Mucosa of rectum (tissue), 2 donors: ENCODE results near the gene ZNF217.
"Not testable (repeated sequence)": the region's sequence is repeated elsewhere in the genome, so short reads cannot be mapped to it uniquely, and the experiment has no call there.

Experiments
- H3K27ac ChIP-seq, 2 donors: one replicate each; pipeline ENCODE4 v1.7.0; 2013; ENCODE audit warnings: inconsistent platforms in 2 of 2, low read depth in 2 of 2, low read length in 2 of 2
- H3K27me3 ChIP-seq, 2 donors: one replicate each; pipeline ENCODE4 v1.7.0; 2013; ENCODE audit warnings: low read length in 2 of 2; ENCODE audit not compliant: control insufficient read depth in 2 of 2, insufficient read depth in 2 of 2
- H3K36me3 ChIP-seq, 2 donors: one replicate each; pipeline ENCODE4 v1.7.0; 2013; ENCODE audit warnings: low read length in 2 of 2; ENCODE audit not compliant: control insufficient read depth in 2 of 2, insufficient read depth in 2 of 2
- H3K4me1 ChIP-seq, 2 donors: one replicate each; pipeline ENCODE4 v1.7.0; 2013; ENCODE audit warnings: low read length in 2 of 2, mild to moderate bottlenecking in 1 of 2; ENCODE audit not compliant: control insufficient read depth in 2 of 2, insufficient read depth in 2 of 2
- H3K4me3 ChIP-seq, 2 donors: one replicate each; pipeline ENCODE4 v1.7.0; 2013; ENCODE audit warnings: low read length in 2 of 2
- H3K9ac ChIP-seq, 2 donors: one replicate each; pipeline ENCODE4 v1.7.0; 2013; ENCODE audit warnings: low read length in 2 of 2, low read depth in 1 of 2, mild to moderate bottlenecking in 1 of 2
- H3K9me3 ChIP-seq, 2 donors: one replicate each; pipeline ENCODE4 v1.7.0; 2013; ENCODE audit warnings: low read length in 2 of 2; ENCODE audit not compliant: control insufficient read depth in 2 of 2
- donor health status: healthy.
- donor health status: Normal muscosa, but diverticular disease.

ZNF217 gene

DNA sequence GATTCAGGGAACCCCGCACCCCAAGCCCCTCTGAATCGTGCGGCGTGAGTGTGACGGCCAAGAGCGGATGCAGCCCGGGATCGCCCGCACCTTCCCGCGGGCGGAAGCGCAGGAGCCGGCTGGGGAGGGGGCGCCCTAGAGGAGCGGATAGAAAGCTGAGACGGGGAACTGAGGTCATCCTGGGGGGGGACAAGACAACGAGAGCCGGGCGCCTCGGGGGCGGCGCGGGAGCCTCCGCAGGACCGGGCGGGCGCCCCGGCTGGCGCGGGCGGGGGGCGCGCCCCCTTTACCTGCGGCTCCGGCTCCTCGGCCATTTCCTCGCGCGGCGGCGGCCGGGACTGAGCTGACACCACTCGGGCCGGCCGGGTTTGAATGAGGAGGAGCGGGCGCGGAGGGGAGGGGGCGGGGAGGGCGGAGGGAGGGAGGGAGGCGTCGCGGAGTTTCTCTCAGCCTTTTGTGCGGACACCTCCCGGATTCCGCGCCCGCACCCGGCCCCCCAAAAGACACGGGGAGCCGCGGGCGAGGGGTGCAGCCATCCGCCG, at the start of gene ZNF217:
Gene ZNF217 (minus strand): TSS at position 374 of the 542 bp plus-strand sequence. CDS start 11,013 bp downstream, outside the sequence.
- not testable (repeated sequence) for H3K36me3 ChIP-seq, H3K4me1 ChIP-seq, H3K27me3 ChIP-seq, H3K9me3 ChIP-seq
- peak within 1 kb of the TSS; percentile 80 to 89 for H3K9ac ChIP-seq
- peak within 1 kb of the TSS; percentile 68 to 73 for H3K4me3 ChIP-seq
- H3K27ac ChIP-seq, result peak within 1 kb of the TSS; percentile 97 to 98

DNA sequence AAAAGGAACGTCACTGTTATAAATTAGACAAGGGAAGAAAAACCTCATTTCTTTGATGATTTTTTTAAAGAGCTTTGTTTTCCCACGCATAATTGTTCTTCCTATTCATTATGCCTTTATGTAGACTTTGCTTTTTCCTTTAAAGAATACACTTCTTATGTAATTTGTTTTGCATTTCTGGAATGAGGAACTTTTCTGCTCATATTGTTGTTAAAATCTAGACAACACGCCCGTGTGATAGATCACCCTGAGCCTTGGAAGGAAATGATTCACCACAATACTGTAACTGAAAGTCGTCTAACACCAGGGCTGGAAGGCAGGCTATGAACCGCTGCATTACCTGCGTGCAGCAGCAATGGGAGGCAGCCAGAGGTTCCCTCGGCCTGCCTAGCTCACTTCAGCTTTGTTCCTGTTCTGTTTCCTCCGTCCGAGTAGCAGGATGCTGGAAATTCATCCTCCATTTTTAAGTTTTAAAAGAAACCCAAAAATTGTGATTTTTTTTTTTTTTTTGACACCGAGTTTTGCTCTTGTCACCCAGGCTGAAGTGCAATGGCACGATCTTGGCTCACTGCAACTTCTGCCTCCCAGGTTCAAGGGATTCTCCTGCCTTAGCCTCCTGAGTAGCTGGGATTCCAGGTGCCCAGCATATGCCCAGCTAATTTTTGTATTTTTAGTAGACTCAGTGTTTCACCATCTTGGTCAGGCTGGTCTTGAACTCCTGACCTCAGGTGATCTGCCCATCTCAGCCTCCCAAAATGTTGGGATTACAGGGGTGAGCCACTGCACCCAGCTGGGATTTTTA, 49.6 kb upstream of the ZNF217 start:
- no peaks in the 10 kb centered on the region for H3K27me3 ChIP-seq
- no peaks in the 10 kb centered on the region for H3K9me3 ChIP-seq
- H3K27ac ChIP-seq, result peak overlapping the region; percentile 82 to 85
- peak overlapping the region; percentile 41 to 49 for H3K4me3 ChIP-seq
- H3K9ac ChIP-seq, result peak overlapping the region; percentile 18 to 46
- H3K4me1 ChIP-seq, result peaks cover 16 to 34% of the 10 kb centered on the region in 2 donors
- no peaks in the 10 kb centered on the region for H3K36me3 ChIP-seq

DNA sequence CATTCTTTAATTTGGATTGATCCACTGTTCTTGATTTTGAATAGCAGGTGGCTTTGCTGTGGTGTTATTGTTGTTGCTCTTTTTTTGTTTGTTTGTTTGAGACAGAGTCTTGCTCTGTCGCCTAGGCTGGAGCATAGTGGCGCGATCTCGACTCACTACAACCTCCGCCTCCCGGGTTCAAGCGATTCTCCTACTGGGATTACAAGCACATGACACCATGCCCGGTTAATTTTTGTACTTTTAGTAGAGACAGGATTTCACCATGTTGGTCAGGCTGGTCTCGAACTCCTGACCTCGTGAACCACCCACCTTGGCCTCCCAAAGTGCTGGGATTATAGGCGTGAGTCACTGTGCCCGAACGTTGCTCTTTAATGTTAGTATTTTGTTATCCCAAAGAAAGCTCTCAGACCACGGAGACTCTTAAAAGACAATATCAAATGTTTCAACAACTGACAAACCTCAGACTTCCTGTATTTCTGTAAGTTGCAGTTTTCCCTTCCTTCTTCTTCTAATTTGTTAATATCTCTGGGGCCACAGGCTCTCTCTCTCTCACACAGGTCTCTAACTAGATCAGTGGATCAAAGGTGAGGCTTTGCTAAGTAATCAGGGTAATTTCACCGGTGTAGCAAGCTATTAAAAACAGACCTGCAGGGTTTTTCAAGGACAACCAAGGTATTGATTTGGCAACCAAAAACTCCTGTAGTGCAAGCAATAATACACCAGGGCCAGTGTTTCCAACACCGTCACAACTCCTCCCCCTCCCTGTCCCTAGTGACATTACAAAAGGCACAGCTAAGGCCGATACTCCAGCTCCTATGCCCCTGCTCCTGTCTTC, 48.8 kb upstream of the ZNF217 start:
- no peaks in the 10 kb centered on the region for H3K36me3 ChIP-seq
- peaks cover 16 to 34% of the 10 kb centered on the region in 2 donors for H3K4me1 ChIP-seq
- H3K9me3 ChIP-seq, result no peaks in the 10 kb centered on the region
- H3K27ac ChIP-seq, result peak overlapping the region; percentile 82 to 85
- H3K4me3 ChIP-seq, result peak overlapping the region; percentile 41 to 49
- peak overlapping the region; percentile 18 to 46 for H3K9ac ChIP-seq
- H3K27me3 ChIP-seq, result no peaks in the 10 kb centered on the region

DNA sequence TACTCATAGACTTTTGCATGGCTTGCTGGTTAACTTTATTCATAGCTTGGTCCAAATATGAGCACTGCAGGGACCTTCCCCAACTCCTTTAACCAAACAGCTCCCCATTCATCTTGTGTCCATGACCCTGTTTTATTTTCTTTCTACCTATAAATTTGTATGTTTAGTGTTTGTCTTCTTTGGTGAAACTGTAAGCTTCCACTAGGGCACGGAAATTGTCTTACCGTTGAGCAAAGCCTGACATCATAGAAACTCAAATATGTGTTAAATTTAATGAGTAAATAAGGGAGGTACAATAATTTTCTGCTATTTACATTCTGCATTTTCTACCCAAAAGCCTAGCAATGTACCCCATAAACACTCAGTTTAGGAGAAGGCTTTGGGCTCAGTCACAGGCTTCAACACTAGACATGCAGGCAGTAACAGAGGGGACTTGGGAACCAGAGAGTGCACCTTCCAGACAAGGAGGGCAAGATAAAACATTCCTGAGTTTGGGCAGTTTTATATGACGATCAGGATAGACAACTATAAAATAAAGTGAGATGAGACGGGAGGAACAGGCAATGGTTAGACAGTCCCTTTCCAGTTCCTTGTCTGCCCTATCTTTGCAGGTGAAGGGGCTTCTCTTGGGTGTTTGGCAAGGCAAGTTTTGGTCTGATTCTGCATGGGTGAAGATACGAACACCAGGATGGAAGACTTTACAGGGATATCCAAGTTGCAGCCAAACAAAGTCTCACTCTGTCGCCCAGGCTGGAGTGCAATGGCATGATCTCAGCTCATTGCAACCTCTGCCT, 46.2 kb upstream of the ZNF217 start:
- H3K27ac ChIP-seq, result no peak overlapping the region
- peaks cover 16 to 28% of the 10 kb centered on the region in 2 donors for H3K4me1 ChIP-seq
- H3K9ac ChIP-seq, result no peak overlapping the region
- no peak overlapping the region for H3K4me3 ChIP-seq
- H3K9me3 ChIP-seq, result no peaks in the 10 kb centered on the region
- H3K36me3 ChIP-seq, result no peaks in the 10 kb centered on the region
- H3K27me3 ChIP-seq, result no peaks in the 10 kb centered on the region

DNA sequence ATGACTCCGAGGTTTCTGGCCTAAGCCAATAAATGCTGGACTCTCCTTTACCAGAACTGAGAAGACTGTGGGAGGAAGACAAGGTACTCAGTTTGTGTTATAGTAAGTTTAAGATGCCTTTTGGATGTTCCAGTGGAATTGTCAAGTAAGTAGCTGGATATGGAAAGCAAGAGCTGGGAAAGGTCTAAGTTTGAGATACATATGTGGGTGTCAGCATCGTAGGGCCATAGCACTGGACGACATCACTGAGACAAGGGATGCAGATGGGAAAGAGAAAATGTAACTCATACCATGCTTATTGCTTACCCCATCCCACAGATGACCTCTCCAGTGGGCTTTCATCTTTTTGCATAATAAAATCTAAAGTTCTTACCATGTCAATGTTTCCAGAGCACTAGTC, 45.5 kb upstream of the ZNF217 start:
- no peaks in the 10 kb centered on the region for H3K36me3 ChIP-seq
- H3K27me3 ChIP-seq, result no peaks in the 10 kb centered on the region
- no peak overlapping the region for H3K27ac ChIP-seq
- no peak overlapping the region for H3K4me3 ChIP-seq
- H3K4me1 ChIP-seq, result peaks cover 14 to 25% of the 10 kb centered on the region in 2 donors
- H3K9me3 ChIP-seq, result no peaks in the 10 kb centered on the region
- no peak overlapping the region for H3K9ac ChIP-seq

DNA sequence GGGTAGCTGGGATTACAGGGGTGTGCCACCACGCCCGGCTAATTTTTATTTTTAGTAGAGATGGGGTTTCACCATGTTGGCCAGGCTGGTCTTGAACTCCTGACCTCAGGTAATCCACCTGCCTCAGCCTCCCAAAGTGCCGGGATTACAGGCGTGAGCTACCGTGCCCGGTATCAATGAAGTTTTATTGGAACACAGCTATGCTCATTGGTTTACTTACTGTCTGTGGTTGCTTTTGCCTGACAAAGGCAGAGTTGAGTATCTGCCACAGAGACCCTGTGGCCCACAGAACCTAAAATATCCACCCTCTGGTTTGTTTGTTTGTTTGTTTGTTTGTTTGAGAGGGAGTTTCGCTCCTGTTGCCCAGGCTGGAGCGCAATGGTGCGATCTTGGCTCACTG, 43.7 kb upstream of the ZNF217 start:
- not testable (repeated sequence) for H3K27me3 ChIP-seq, H3K4me3 ChIP-seq, H3K27ac ChIP-seq, H3K9me3 ChIP-seq, H3K36me3 ChIP-seq, H3K4me1 ChIP-seq, H3K9ac ChIP-seq

DNA sequence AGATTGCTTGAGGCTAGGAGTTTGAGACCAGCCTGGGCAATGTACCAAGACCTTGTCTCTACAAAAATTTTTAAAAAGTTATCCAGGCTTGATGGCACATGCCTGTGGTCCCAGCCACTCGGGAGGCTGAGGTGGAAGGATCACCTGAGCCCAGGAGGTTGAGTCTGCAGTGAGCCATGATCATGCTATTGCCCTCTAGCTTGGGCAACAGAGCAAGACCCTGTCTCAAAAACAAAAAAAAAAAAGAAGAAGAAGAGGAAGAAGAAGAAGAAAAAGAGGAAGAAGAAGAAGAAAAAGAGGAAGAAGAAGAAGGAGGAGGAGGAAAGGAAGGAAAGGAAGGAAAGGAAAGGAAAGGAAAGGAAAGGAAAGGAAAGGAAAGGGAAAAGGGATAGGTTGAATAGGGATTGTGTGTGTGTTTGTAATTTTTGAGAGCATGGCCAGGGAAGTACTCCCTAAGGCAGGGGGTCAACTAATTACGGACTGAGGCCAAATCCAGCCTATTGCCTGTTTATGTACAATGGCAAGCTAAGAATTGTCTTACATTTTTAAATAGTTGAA, 43.0 kb upstream of the ZNF217 start:
- Histone ChIP-seq H3K27me3 (no peaks in the 10 kb centered on the region), H3K4me1 (peaks cover 0 to 6% of the 10 kb centered on the region in 2 donors), H3K36me3 (no peaks in the 10 kb centered on the region), H3K4me3 (no peak overlapping the region), H3K9ac (no peak overlapping the region), H3K27ac (no peak overlapping the region), H3K9me3 (no peaks in the 10 kb centered on the region)

DNA sequence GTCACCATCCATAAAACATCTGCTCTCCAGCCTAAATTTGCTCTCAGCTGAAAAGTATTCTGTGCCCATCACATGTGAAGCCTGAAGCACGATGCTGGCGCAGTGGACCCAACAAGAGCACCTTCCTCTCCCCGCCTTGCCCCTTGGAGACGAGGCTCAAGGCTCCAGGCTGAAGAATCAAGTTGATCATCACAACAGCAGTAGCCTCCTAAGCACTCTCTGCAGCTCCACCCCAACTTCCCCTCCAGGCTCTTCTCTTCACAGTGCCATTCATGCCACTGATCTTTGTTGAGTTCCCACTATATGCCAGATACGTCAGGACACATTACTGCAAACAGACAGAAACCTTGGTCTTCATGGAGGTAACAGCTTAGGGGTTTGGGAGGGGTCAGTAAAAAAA, 41.6 kb upstream of the ZNF217 start:
- Histone ChIP-seq H3K36me3 (no peaks in the 10 kb centered on the region), H3K27me3 (no peaks in the 10 kb centered on the region), H3K9me3 (no peaks in the 10 kb centered on the region), H3K4me1 (peaks cover 0 to 6% of the 10 kb centered on the region in 2 donors), H3K9ac (no peak overlapping the region), H3K27ac (no peak overlapping the region), H3K4me3 (no peak overlapping the region)

DNA sequence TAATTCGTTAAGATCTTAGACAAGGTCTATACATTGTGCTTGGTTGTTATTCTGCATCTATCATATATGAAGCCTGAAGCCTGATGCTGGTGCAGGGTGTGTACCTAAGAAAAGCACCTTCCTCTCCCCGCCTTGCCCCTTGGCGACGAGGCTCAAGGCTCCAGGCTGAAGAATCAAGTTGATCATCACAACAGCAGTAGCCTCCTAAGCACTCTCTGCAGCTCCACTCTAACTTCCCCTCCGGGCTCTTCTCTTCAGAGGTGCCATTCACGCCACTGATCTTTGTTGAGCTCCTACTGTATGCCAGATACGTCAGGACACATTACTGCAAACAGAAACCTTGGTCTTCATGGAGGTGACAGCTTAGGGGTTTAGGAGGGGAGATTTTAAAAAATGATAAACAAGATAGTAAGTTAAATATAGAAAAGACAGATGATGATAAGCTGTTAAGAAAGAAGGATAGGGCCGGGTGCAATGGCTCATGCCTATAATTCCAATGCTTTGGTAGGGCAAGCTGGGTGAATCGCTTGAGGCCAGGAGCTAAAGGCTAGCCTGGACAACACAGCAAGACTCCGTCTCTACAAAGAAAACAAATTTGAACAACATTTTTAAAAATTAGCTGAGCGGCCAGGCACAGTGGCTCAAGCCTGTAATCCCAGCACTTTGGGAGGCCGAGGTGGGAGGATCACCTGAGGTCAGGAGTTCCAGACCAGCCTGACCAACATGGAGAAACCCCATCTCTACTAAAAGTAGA, 38.4 kb upstream of the ZNF217 start:
- Histone ChIP-seq H3K27me3 (no peaks in the 10 kb centered on the region), H3K4me3 (no peak overlapping the region), H3K27ac (no peak overlapping the region), H3K4me1 (no peaks in the 10 kb centered on the region), H3K9ac (no peak overlapping the region), H3K9me3 (no peaks in the 10 kb centered on the region), H3K36me3 (no peaks in the 10 kb centered on the region)
